SK-N-SH (cell line): Measurements from ENCODE around the gene STYXL1. TPM values are rescaled to one million over a fixed set of nuclear protein-coding genes. Genes with fewer than 3 reads are reported as not detected.
"Not testable (repeated sequence)": the region's sequence is repeated elsewhere in the genome, so short reads cannot be mapped to it uniquely, and the experiment has no call there.

Experiments
- CTCF ChIA-PET: fragments of 300-600, 350-600 bp; formaldehyde crosslinking; extraction: SDS; loops from one replicate; lab custom pipeline; 2021; lab: Yijun Ruan, JAX
- POLR2A ChIA-PET: fragments of 350-600 bp; sonication (Branson Sonifier 250); formaldehyde crosslinking; extraction: SDS; loops from one replicate; lab custom pipeline; 2020; ENCODE audit warnings: antibody characterized with exemption, inconsistent platforms; lab: Yijun Ruan, JAX
- DNase-seq: peaks from one replicate; pipeline ENCODE4 v3.0.0; 2012
- H2AFZ ChIP-seq: fragments of 200-600 bp; sonication (generic); 2 replicates; pipeline ENCODE4 v1.8.1; 2016; ENCODE audit warnings: antibody characterized with exemption, mild to moderate bottlenecking, low read depth
- H3F3A ChIP-seq: fragments of 200-600 bp; sonication (generic); replicated peaks from 2 replicates; pipeline ENCODE3; 2016; ENCODE audit warnings: antibody characterized with exemption, mild to moderate bottlenecking; ENCODE audit not compliant: insufficient read depth
- H3K27ac ChIP-seq, 2 experiments: fragments of 200-500 bp in 1 of 2; fragments of 200-600 bp in 1 of 2; sonication (Bioruptor generic) in 1 of 2; sonication (generic), shearing (Covaris generic) in 1 of 2; 2 replicates each; pipeline versions ENCODE4 v1.5.1 to v1.6.1; 2014 to 2016; ENCODE audit warnings: low read depth in 2 of 2, inconsistent platforms in 1 of 2, low read length in 1 of 2, mild to moderate bottlenecking in 1 of 2, mixed read lengths in 1 of 2
- H3K27me3 ChIP-seq: fragments of 200-600 bp; sonication (generic), shearing (Covaris generic); 2 replicates; pipeline ENCODE4 v1.6.1; 2016; ENCODE audit warnings: mixed run types; ENCODE audit not compliant: insufficient read depth
- H3K36me3 ChIP-seq, 2 experiments: fragments of 200-500 bp in 1 of 2; fragments of 200-600 bp in 1 of 2; sonication (Bioruptor generic) in 1 of 2; sonication (generic) in 1 of 2; replicated peaks in 1 of 2; 2 replicates each; pipeline versions ENCODE3 to v1.5.1; 2014 to 2016; ENCODE audit warnings: low read length in 1 of 2, mild to moderate bottlenecking in 1 of 2; ENCODE audit not compliant: insufficient read depth in 2 of 2, control insufficient read depth in 1 of 2
- H3K4me1 ChIP-seq, 2 experiments: fragments of 200-500 bp in 1 of 2; fragments of 200-600 bp in 1 of 2; sonication (Bioruptor generic) in 1 of 2; sonication (generic), shearing (Covaris generic) in 1 of 2; 2 replicates each; pipeline versions ENCODE4 v1.5.1 to v1.6.1; 2014 to 2016; ENCODE audit warnings: low read depth in 1 of 2, low read length in 1 of 2, mixed run types in 1 of 2; ENCODE audit not compliant: insufficient read depth in 2 of 2, control insufficient read depth in 1 of 2
- H3K4me2 ChIP-seq: fragments of 200-600 bp; sonication (generic), shearing (Covaris generic); 2 replicates; pipeline ENCODE4 v1.6.1; 2017; ENCODE audit warnings: mixed run types
- H3K4me3 ChIP-seq, 2 experiments: fragments of 200-500 bp in 1 of 2; fragments of 200-600 bp in 1 of 2; sonication (Bioruptor generic) in 1 of 2; sonication (generic), shearing (Covaris generic) in 1 of 2; 2 replicates each; pipeline versions ENCODE4 v1.5.1 to v1.8.1; 2014 to 2016; ENCODE audit warnings: low read depth in 2 of 2, inconsistent platforms in 1 of 2, low read length in 1 of 2, mild to moderate bottlenecking in 1 of 2, mixed read lengths in 1 of 2, moderate library complexity in 1 of 2
- H3K79me2 ChIP-seq: fragments of 200-600 bp; sonication (generic); 2 replicates; pipeline ENCODE4 v1.8.1; 2017; ENCODE audit warnings: mild to moderate bottlenecking; ENCODE audit not compliant: insufficient read depth
- H3K9ac ChIP-seq: fragments of 200-600 bp; sonication (generic); 2 replicates; pipeline ENCODE4 v1.6.1; 2017; ENCODE audit warnings: mixed run types
- H3K9me2 ChIP-seq: fragments of 200-600 bp; sonication (generic); 2 replicates; pipeline ENCODE4 v1.6.1; 2017; ENCODE audit warnings: mixed run types
- H3K9me3 ChIP-seq: fragments of 200-600 bp; sonication (generic); 2 replicates; pipeline ENCODE4 v1.6.1; 2017; ENCODE audit warnings: mixed run types, mild to moderate bottlenecking, moderate library complexity
- H4K20me1 ChIP-seq: fragments of 200-600 bp; sonication (generic); 2 replicates; pipeline ENCODE4 v1.6.1; 2017; ENCODE audit warnings: mild to moderate bottlenecking, mixed run types; ENCODE audit not compliant: insufficient read depth
- EP300 ChIP-seq, 2 experiments: IDR thresholded peaks; 2 replicates each; pipeline versions ENCODE4 v1.4.0 to v1.6.1; 2012; ENCODE audit warnings: borderline replicate concordance in 1 of 2, low read depth in 1 of 2, low read length in 1 of 2
- FOSL2 ChIP-seq: IDR thresholded peaks from 2 replicates; pipeline ENCODE4 v1.4.0; 2012; ENCODE audit warnings: low read depth, mild to moderate bottlenecking, moderate library complexity, borderline replicate concordance
- JUND ChIP-seq: IDR thresholded peaks from 2 replicates; pipeline ENCODE4 v1.4.0; 2012
- MAX ChIP-seq: IDR thresholded peaks from 2 replicates; pipeline ENCODE4 v1.4.0; 2012; ENCODE audit warnings: low read depth
- MEF2A ChIP-seq: IDR thresholded peaks from 2 replicates; pipeline ENCODE4 v1.4.0; 2012; ENCODE audit warnings: low read depth, borderline replicate concordance
- NFIC ChIP-seq: IDR thresholded peaks from 2 replicates; pipeline ENCODE4 v1.4.0; 2012; ENCODE audit warnings: borderline replicate concordance
- PBX3 ChIP-seq: IDR thresholded peaks from 2 replicates; pipeline ENCODE4; 2012
- POLR2AphosphoS5 ChIP-seq: IDR thresholded peaks from 2 replicates; pipeline ENCODE4 v1.6.1; 2012; ENCODE audit warnings: low read depth, low read length
- RAD21 ChIP-seq: IDR thresholded peaks from 2 replicates; pipeline ENCODE4 v1.6.1; 2012; ENCODE audit warnings: mild to moderate bottlenecking, low read length
- RXRA ChIP-seq: IDR thresholded peaks from 2 replicates; pipeline ENCODE4 v1.4.0; 2012; ENCODE audit warnings: low read depth, mild to moderate bottlenecking, borderline replicate concordance
- SMC3 ChIP-seq: IDR thresholded peaks from 2 replicates; pipeline ENCODE4 v1.6.1; 2012; ENCODE audit warnings: low read depth, low read length, improper control_type of control experiment
- TCF12 ChIP-seq: IDR thresholded peaks from 2 replicates; pipeline ENCODE4 v1.4.0; 2012
- TEAD4 ChIP-seq: IDR thresholded peaks from 2 replicates; pipeline ENCODE4 v1.4.0; 2012; ENCODE audit warnings: mild to moderate bottlenecking, borderline replicate concordance; ENCODE audit not compliant: insufficient read depth
- USF2 ChIP-seq: fragments of 150-350 bp; IDR thresholded peaks from 2 replicates; pipeline ENCODE4 v1.6.1; 2017; ENCODE audit warnings: antibody characterized with exemption, low read length, low read depth, borderline replicate concordance
- YY1 ChIP-seq: IDR thresholded peaks from 2 replicates; pipeline ENCODE4 v1.4.0; 2012; ENCODE audit warnings: low read depth, mild to moderate bottlenecking
- WGBS: methylation state at CpG from one replicate; pipeline ENCODE4 v1.1.6; 2017; ENCODE audit warnings: low lambda C conversion rate; 5-methylcytosine and 5-hydroxymethylcytosine counted together
- polyA plus RNA-seq, 3 experiments: library from polyadenylated mRNA; depleted of rRNA; stranded (reverse); fragments of >200 nt; gene quantifications; 2 replicates each; pipeline ENCODE4 v1.2.3, GENCODE V29; 2012

STYXL1 gene
- polyA plus RNA-seq, 1 of the 3 experiments (the other 2 are of a cell fraction) = 86.6 TPM

- H2AFZ ChIP-seq = no peak overlapping the region
- POLR2A ChIA-PET = no interaction called here
These were observed 42.2 kb upstream of the STYXL1 start for GRCh38 chr7:76089865-76090475.

GRCh38 chr7:76087362-76087791 lies 39.6 kb upstream of the STYXL1 start:
- DNase-seq, CTCF ChIA-PET, POLR2A ChIA-PET, H3K9me3 ChIP-seq, H3K9me2 ChIP-seq, H3K27me3 ChIP-seq, H3K79me2 ChIP-seq, H3K36me3 ChIP-seq, H3K4me3 ChIP-seq, H4K20me1 ChIP-seq: not testable (repeated sequence)
- peaks cover 0 to 21% of the 10 kb centered on the region in 2 experiments; a peak in 2 of 4 replicates for H3K4me1 ChIP-seq
- H3K27ac ChIP-seq = peak overlapping the region in 1 of 2 experiments; percentile 71; a peak in 2 of 4 replicates
- peak; percentile 42; the same call in 1 of the 2 replicates for TF ChIP-seq NFIC
- TF ChIP-seq RXRA = peak; percentile 60; the same call in 1 of the 2 replicates
- peak; percentile 60 for TF ChIP-seq FOSL2
- peak; percentile 29; the same call in 1 of the 2 replicates for TF ChIP-seq YY1
- 0 out of 2 replicates have a peak, but pooled peaks have one; percentile 34 for TF ChIP-seq MEF2A
- TF ChIP-seq MAX = peak; percentile 57
- peak; percentile 10; the same call in 1 of the 2 replicates for TF ChIP-seq POLR2AphosphoS5
- peak; percentile 32; the same call in 1 of the 2 replicates for TF ChIP-seq JUND
- peak; percentile 69 for TF ChIP-seq PBX3
- TF ChIP-seq TCF12 = peak; percentile 45; the same call in 1 of the 2 replicates
- peak in 1 of 2 experiments; percentile 58; a peak in 1 of 4 replicates for TF ChIP-seq EP300 (IDR thresholded peaks at IDR 0.05; ENCODE audit: borderline replicate concordance in 1 of 2, low read depth in 1 of 2, low read length in 1 of 2)
- 9% methylated on average over 5 of the region's 5 CpGs for WGBS
- H3K9ac ChIP-seq = peak overlapping the region; percentile 10; the same call in 1 of the 2 replicates
- H3F3A ChIP-seq = peaks cover 18% of the 10 kb centered on the region
- peak overlapping the region; percentile 25; the same call in 1 of the 2 replicates for H3K4me2 ChIP-seq
- 0 out of 2 replicates have a peak overlapping the region, but pooled peaks have one; percentile 50 for H2AFZ ChIP-seq

More at GRCh38 chr7:76089865-76090475, 42.2 kb upstream of the STYXL1 start:
- Histone ChIP-seq H3K79me2 (no peaks in the 10 kb centered on the region), H3K9me3 (no peaks in the 10 kb centered on the region), H3K27me3 (no peaks in the 10 kb centered on the region; the same call in 1 of the 2 replicates), H4K20me1 (no peaks in the 10 kb centered on the region), H3K9me2 (no peaks in the 10 kb centered on the region), H3K27ac (no peak overlapping the region), H3K4me3 (no peak overlapping the region), H3K36me3 (no peaks in the 10 kb centered on the region), H3K4me2 (no peak overlapping the region), H3F3A (peaks cover 15% of the 10 kb centered on the region), H3K4me1 (peaks cover 0 to 21% of the 10 kb centered on the region in 2 experiments; a peak in 2 of 4 replicates), H3K9ac (no peak overlapping the region)
- WGBS = 86% methylated on average over 10 of the region's 10 CpGs
- CTCF ChIA-PET = no interaction called here
- no peak for DNase-seq
- TF ChIP-seq RAD21 (no peak), NFIC (no peak), MAX (no peak), SMC3 (no peak), TEAD4 (no peak), JUND (no peak), RXRA (no peak), YY1 (no peak), USF2 (no peak)
